Activated CD8-positive, alpha-beta T cell treated with anti-CD3 and anti-CD28 coated beads for 36 hours (primary cell): ENCODE results near the gene LCN1. TPM values are rescaled to one million over a fixed set of nuclear protein-coding genes. Genes with fewer than 3 reads are reported as not detected.
"Not testable (repeated sequence)": the region's sequence is repeated elsewhere in the genome, so short reads cannot be mapped to it uniquely, and the experiment has no call there.

Source experiments
- ATAC-seq: fragments of 200-7000 bp; cut with Tn5 transposase; one replicate; pipeline ENCODE4 v1.10.0; 2021; ENCODE audit warnings: mild to moderate bottlenecking, moderate library complexity
- CTCF ChIA-PET: fragments of 350-600 bp; sonication (Branson Sonifier 250); formaldehyde crosslinking; loops from one replicate; lab custom pipeline; 2021; ENCODE audit warnings: antibody characterized with exemption; lab: Charles Lee
- POLR2A ChIA-PET: fragments of 350-600 bp; sonication (Branson Sonifier 250); formaldehyde crosslinking; loops from one replicate; lab custom pipeline; 2021; ENCODE audit warnings: antibody characterized with exemption; lab: Charles Lee
- DNase-seq: peaks from one replicate; pipeline ENCODE4 v3.0.0-alpha.2; 2020
- H3K27ac Mint-ChIP-seq: one replicate; pipeline ENCODE4 v1.8.0; 2021; ENCODE audit warnings: mild to moderate bottlenecking, mixed read lengths
- H3K27me3 Mint-ChIP-seq: one replicate; pipeline ENCODE4 v1.8.0; 2021; ENCODE audit warnings: mixed read lengths
- H3K36me3 Mint-ChIP-seq: one replicate; pipeline ENCODE4 v1.8.0; 2021; ENCODE audit warnings: low read depth, mixed read lengths
- H3K4me1 Mint-ChIP-seq: one replicate; pipeline ENCODE4 v1.8.0; 2021; ENCODE audit warnings: low read depth, mixed read lengths
- H3K4me3 Mint-ChIP-seq: one replicate; pipeline ENCODE4 v1.8.0; 2021; ENCODE audit warnings: mild to moderate bottlenecking, moderate library complexity, mixed read lengths
- H3K9me3 Mint-ChIP-seq: one replicate; pipeline ENCODE4 v1.8.0; 2021; ENCODE audit warnings: mixed read lengths
- CTCF ChIP-seq: fragments of 200-600 bp; IDR thresholded peaks from one replicate; pipeline ENCODE4 v1.8.0; 2022; ENCODE audit warnings: antibody characterized with exemption, mild to moderate bottlenecking
- intact Hi-C: fragments of 100-400 bp; cut with micrococcal nuclease; formaldehyde crosslinking; loops from one replicate; pipeline ENCODE4 v1.10.0; 2022
- total RNA-seq, 2 experiments: library from RNA; stranded (reverse); gene quantifications; one replicate each; pipeline ENCODE4 v1.2.3, GENCODE V29; 2021

Gene LCN1
- total RNA-seq, 2 experiments from 2014 or later, result not detected

DNA sequence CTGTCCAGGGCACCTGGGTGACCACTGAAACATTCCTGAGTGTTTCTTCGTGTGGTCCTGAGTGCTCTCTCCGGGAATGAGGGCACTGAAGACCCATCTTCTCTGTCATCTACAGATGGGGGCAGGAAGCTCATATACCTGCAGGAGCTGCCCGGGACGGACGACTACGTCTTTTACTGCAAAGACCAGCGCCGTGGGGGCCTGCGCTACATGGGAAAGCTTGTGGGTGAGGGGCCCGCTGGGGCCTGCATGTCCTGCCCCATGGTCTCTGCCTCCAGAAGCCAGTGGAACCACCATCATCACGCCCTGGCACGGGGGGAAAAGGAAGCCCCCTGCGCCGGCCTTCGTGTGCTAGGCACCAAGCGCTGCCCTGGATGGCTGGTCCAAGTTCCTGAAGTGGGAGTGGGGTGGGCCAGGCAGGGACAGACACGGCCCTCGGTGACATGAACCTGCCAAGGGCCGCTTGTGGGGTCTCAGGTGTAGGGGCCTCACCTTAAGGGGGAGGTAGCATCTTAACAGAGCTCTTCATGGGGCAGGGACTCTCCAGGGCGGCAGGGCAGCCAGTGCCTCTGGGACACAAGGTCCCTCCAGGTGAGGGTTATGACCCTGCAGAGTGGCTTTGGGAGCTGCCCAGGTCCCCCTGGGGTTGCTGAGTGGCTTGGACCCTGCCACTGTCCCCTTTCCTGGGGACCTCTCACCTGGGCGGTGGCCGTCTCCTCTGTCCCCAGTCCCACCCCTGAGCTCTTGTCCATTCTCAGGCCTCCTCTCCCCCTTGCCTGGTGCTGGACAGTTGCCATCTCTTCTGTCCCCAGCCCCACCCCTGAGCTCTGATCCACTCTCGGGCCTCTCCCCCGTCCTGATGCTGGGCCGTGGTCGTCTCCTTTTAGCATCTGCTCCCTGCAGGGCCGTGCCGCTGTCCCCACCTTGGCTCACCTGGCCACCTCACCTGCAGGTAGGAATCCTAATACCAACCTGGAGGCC is 26.8 kb downstream of the LCN1 start:
- Mint-ChIP-seq H3K9me3 (no peaks in the 10 kb centered on the region), H3K36me3 (no peaks in the 10 kb centered on the region), H3K27me3 (peaks cover 5% of the 10 kb centered on the region), H3K4me1 (no peaks in the 10 kb centered on the region), H3K27ac (no peak overlapping the region), H3K4me3 (no peak overlapping the region)
- ATAC-seq (no peak), DNase-seq (no peak)
- intact Hi-C loops, result no loop called here
- ChIA-PET CTCF (no interaction called here), POLR2A (no interaction called here)
- TF ChIP-seq CTCF, result no peak

DNA sequence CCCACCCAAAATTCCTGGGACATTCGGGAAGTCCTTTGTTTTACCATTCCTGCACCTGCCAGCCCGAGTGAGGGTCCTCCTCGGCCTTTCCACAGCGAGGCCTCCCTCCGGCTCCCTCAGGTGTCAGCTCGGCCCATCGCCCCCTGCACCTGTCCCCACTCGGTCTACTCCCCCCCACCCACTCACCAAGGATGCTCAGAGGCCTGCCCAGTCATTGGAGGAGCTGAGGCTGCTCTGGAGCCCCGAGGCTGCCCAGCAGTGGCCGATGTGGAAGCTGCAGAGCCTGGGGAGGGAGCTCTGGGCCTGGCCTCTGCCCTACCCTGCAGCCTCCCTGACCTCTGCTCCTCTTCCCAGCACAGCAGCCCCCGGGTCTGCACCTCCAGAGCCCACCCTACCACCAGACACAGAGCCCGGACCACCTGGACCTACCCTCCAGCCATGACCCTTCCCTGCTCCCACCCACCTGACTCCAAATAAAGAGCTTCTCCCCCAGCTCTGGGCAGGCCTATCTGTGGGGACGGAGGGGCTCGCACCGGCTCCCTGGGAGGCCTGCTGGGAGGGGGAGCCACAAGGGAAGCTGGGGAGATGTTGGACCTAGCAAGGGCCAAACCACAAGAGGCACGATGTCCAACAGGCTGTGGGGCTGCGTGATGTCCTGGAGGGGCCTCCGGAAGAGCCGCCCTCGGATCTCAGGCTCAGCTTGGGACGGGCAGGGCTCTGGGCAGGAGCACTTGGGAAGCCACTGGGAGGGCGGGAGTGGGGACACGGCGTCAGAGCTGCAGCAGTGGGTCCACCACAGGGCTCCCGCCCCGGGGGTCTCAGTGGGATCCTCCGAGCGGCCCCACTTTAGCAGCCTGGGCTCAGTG is 28.5 kb downstream of the LCN1 start:
- H3K4me3 Mint-ChIP-seq, H3K27me3 Mint-ChIP-seq, ATAC-seq, DNase-seq, intact Hi-C loops, H3K27ac Mint-ChIP-seq, H3K4me1 Mint-ChIP-seq, CTCF ChIA-PET, POLR2A ChIA-PET, H3K36me3 Mint-ChIP-seq, H3K9me3 Mint-ChIP-seq: not testable (repeated sequence)

- Mint-ChIP-seq H3K27ac (no peak overlapping the region), H3K27me3 (no peaks in the 10 kb centered on the region), H3K36me3 (no peaks in the 10 kb centered on the region), H3K9me3 (no peaks in the 10 kb centered on the region), H3K4me3 (no peak overlapping the region), H3K4me1 (no peaks in the 10 kb centered on the region)
- TF ChIP-seq CTCF, result no peak
- ATAC-seq, result no peak
- CTCF ChIA-PET, result no interaction called here
- DNase-seq, result no peak
- POLR2A ChIA-PET, result no interaction called here
- intact Hi-C loops, result no loop called here
Measured at GRCh38 chr9:135550344-135550918, 29.2 kb downstream of the LCN1 start.

GRCh38 chr9:135551031-135551430 is 29.8 kb downstream of the LCN1 start:
- Mint-ChIP-seq H3K36me3 (no peaks in the 10 kb centered on the region), H3K4me1 (no peaks in the 10 kb centered on the region), H3K27ac (no peak overlapping the region), H3K9me3 (no peaks in the 10 kb centered on the region), H3K4me3 (no peak overlapping the region), H3K27me3 (no peaks in the 10 kb centered on the region)
- POLR2A ChIA-PET, result no interaction called here
- no peak for ATAC-seq
- CTCF ChIA-PET, result no interaction called here
- intact Hi-C loops, result no loop called here
- TF ChIP-seq CTCF, result no peak
- DNase-seq, result no peak

DNA sequence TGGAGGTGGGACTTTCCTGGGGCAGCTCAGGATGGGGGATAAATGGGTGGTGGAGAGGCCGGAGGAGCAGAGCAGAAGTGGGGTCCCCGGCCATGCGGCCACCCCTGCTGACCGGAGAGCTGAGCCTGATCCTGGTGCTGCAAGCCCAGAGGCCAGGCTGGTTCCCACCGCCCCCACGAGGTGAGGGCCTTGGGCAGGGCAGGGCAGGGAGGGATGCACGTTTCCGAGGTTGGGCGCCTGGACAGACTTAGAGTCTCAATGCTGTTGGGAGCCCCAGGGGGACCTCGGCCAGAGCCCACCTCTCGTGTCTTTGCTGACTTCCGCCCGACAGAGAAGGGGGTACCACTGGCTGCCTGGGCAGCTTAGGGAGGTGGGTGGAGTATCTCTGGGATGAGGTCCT is 30.2 kb downstream of the LCN1 start:
- CTCF ChIA-PET, result no interaction called here
- Mint-ChIP-seq H3K27ac (no peak overlapping the region), H3K27me3 (no peaks in the 10 kb centered on the region), H3K4me3 (no peak overlapping the region), H3K4me1 (no peaks in the 10 kb centered on the region), H3K9me3 (no peaks in the 10 kb centered on the region), H3K36me3 (no peaks in the 10 kb centered on the region)
- intact Hi-C loops, result no loop called here
- TF ChIP-seq CTCF, result no peak
- POLR2A ChIA-PET, result no interaction called here
- ATAC-seq (no peak), DNase-seq (no peak)
